Right cardiac atrium (tissue), 5 donors: ENCODE measurements around the gene SNAPC4. TPM values are rescaled to one million over a fixed set of nuclear protein-coding genes. Genes with fewer than 3 reads are reported as not detected.
"Not testable (repeated sequence)": the region's sequence is repeated elsewhere in the genome, so short reads cannot be mapped to it uniquely, and the experiment has no call there.

Experiments used
- ATAC-seq, 2 donors: fragments of 200-7000 bp; cut with Tn5 transposase; one replicate each; pipeline versions ENCODE4 v1.8.0 to v1.9.1; 2020; ENCODE audit warnings: moderate library complexity in 2 of 2, mild to moderate bottlenecking in 1 of 2
- DNase-seq, 3 donors: peaks; one replicate each; pipeline ENCODE4 v3.0.0-alpha.2; 2020
- H3K27ac ChIP-seq: one replicate; pipeline ENCODE4 v1.5.1; 2013; ENCODE audit warnings: mild to moderate bottlenecking, low read length, control low read depth, moderate library complexity
- H3K27me3 ChIP-seq: one replicate; pipeline ENCODE4 v1.6.1; 2013; ENCODE audit not compliant: control insufficient read depth, insufficient read depth
- H3K4me1 ChIP-seq: one replicate; pipeline ENCODE4 v1.6.1; 2013; ENCODE audit warnings: low read length; ENCODE audit not compliant: control insufficient read depth, insufficient read depth
- H3K4me3 ChIP-seq: one replicate; pipeline ENCODE4 v1.5.1; 2013; ENCODE audit warnings: low read length, control low read depth
- H3K9me3 ChIP-seq: one replicate; pipeline ENCODE4 v1.6.1; 2013; ENCODE audit warnings: low read length; ENCODE audit not compliant: control insufficient read depth
- WGBS: extraction: QIAGEN DNeasy Blood & Tissue Kit; methylation state at CpG from one replicate; pipeline ENCODE4 v1.1.7; 2013; 5-methylcytosine and 5-hydroxymethylcytosine counted together
- intact Hi-C, 4 donors: fragments of 100-400 bp; cut with DNase I; formaldehyde crosslinking; loops; one replicate each; pipeline versions ENCODE4 v1.11.0 to v1.14.0; 2022 to 2023
- polyA plus RNA-seq: library from polyadenylated mRNA; stranded (reverse); fragments of 200-250 nt; gene quantifications from one replicate; pipeline ENCODE4 v1.2.3, GENCODE V29; 2013
- total RNA-seq, 4 donors: library from RNA; stranded (reverse); fragmentation: NEBNext Ultra II Directional; extraction: Animal tissue kit (Norgen Biotek cat#: 25700); gene quantifications; one replicate each; pipeline ENCODE4 v1.2.1, GENCODE V29; 2021
- donor health status: healthy with polysubstance abuse.
- donor health status: DM: no; HTN: yes; CAD: no.
- donor health status: DM: no; HTN: no; CAD: no.
- donor health status: DM: no; HTN: yes; CAD: no; lungs with severe emphysema.
- donor health status: DM: yes; HTN: yes; CAD: no.

Gene SNAPC4
- total and polyA plus RNA-seq, 5 donors = 3.2 to 4.4 (median 3.8) TPM

GRCh38 chr9:136358888-136359287 is 41.1 kb downstream of the SNAPC4 start:
- H3K27me3 ChIP-seq = no peaks in the 10 kb centered on the region
- intact Hi-C loops = no loop called here
- H3K27ac ChIP-seq = no peak overlapping the region
- no peak overlapping the region for H3K4me3 ChIP-seq
- WGBS = 51% methylated on average over 2 of the region's 2 CpGs
- ATAC-seq = no peak
- H3K9me3 ChIP-seq = no peaks in the 10 kb centered on the region
- DNase-seq = no peak
- H3K4me1 ChIP-seq = peaks cover 2% of the 10 kb centered on the region

- no peak overlapping the region for H3K27ac ChIP-seq
- WGBS = 83% methylated on average over 29 of the region's 29 CpGs
- no peak for ATAC-seq
Observed at GRCh38 chr9:136358016-136358415, 42.0 kb downstream of the SNAPC4 start.

GRCh38 chr9:136357202-136357725 is 42.7 kb downstream of the SNAPC4 start:
- peak in 2 of 3 donors; percentile 20 to 66 for DNase-seq
- Histone ChIP-seq H3K9me3 (no peaks in the 10 kb centered on the region), H3K4me1 (no peaks in the 10 kb centered on the region), H3K27ac (no peak overlapping the region), H3K4me3 (no peak overlapping the region), H3K27me3 (no peaks in the 10 kb centered on the region)
- intact Hi-C loops = no loop called here
- 73% methylated on average over 22 of the region's 22 CpGs for WGBS
- no peak for ATAC-seq

More at GRCh38 chr9:136358016-136358415, 42.0 kb downstream of the SNAPC4 start:
- Histone ChIP-seq H3K27me3 (no peaks in the 10 kb centered on the region), H3K9me3 (no peaks in the 10 kb centered on the region), H3K4me1 (no peaks in the 10 kb centered on the region), H3K4me3 (no peak overlapping the region)
- intact Hi-C loops = no loop called here
- DNase-seq = peak in 2 of 3 donors; percentile 70

DNA sequence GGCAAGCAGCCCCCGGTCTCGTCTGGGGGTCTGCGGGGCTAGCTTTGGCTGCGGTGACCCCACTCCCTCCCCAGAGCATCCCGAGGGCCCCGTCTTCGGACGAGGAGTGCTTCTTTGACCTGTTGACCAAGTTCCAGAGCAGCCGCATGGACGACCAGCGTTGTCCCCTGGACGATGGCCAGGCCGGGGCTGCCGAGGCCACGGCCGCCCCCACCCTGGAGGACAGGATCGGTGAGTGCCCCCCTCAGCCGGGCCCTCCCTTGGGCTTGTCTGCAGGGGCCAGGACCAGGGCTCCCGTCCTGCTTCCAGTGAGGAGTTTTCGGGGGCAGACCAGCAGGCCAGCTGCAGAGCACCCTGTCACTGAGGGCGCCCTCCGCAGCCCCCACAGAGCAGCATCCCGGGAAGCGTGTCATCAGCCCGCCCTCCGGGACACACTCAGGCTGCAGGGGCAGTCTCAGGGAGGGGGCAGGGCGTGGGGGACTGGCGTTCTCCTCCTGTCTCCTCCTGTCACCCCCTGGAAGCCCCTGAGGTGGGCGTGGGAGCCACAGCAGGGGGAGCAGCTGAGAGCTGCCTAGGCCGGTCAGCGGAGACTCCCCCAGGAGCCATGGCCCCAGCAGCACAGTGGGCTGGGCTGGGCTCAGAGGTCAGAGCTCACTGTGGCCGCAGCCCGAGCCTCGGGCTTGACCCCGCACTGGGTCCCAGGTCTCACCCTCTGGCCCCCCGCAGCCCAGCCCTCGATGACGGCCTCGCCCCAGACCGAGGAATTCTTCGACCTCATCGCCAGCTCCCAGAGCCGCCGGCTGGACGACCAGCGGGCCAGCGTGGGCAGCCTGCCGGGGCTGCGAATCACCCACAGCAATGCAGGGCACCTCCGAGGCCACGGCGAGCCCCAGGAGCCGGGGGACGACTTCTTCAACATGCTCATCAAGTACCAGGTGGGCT is 44.1 kb downstream of the SNAPC4 start:
- DNase-seq (peak in 1 of 3 donors; percentile 68), ATAC-seq (no peak)
- no peaks in the 10 kb centered on the region for H3K9me3 ChIP-seq
- no peak overlapping the region for H3K4me3 ChIP-seq
- WGBS = 70% methylated on average over 54 of the region's 54 CpGs
- H3K27me3 ChIP-seq = no peaks in the 10 kb centered on the region
- H3K4me1 ChIP-seq = no peaks in the 10 kb centered on the region
- H3K27ac ChIP-seq = peak overlapping the region; percentile 33
- intact Hi-C loops = no loop called here

GRCh38 chr9:136354592-136355085 is 45.3 kb downstream of the SNAPC4 start:
- ATAC-seq = peak; percentile 38 to 41

GRCh38 chr9:136353757-136354488 is 46.0 kb downstream of the SNAPC4 start:
- peak; percentile 0 to 2 for ATAC-seq
- Histone ChIP-seq H3K27ac (peak overlapping the region; percentile 77), H3K4me3 (no peak overlapping the region), H3K27me3 (no peaks in the 10 kb centered on the region), H3K4me1 (no peaks in the 10 kb centered on the region), H3K9me3 (no peaks in the 10 kb centered on the region)
- WGBS = 54% methylated on average over 13 of the region's 13 CpGs
- DNase-seq = peak in 2 of 3 donors; percentile 67 to 72
- intact Hi-C loops = no loop called here

More at GRCh38 chr9:136354592-136355085, 45.3 kb downstream of the SNAPC4 start:
- H3K4me1 ChIP-seq = no peaks in the 10 kb centered on the region
- no peaks in the 10 kb centered on the region for H3K27me3 ChIP-seq
- intact Hi-C loops = no loop called here
- 44% methylated on average over 17 of the region's 17 CpGs for WGBS
- H3K4me3 ChIP-seq = no peak overlapping the region
- H3K9me3 ChIP-seq = no peaks in the 10 kb centered on the region
- peak overlapping the region; percentile 77 for H3K27ac ChIP-seq
- DNase-seq = peak; percentile 65 to 90 (median 83)

- H3K9me3 ChIP-seq = no peaks in the 10 kb centered on the region
- no peak for ATAC-seq
- no peak overlapping the region for H3K4me3 ChIP-seq
- no peaks in the 10 kb centered on the region for H3K4me1 ChIP-seq
- H3K27me3 ChIP-seq = no peaks in the 10 kb centered on the region
- WGBS = 72% methylated on average over 11 of the region's 11 CpGs
- H3K27ac ChIP-seq = peak overlapping the region; percentile 77
- no peak for DNase-seq
- intact Hi-C loops = no loop called here
Observed at GRCh38 chr9:136353088-136353487, 46.9 kb downstream of the SNAPC4 start.

DNA sequence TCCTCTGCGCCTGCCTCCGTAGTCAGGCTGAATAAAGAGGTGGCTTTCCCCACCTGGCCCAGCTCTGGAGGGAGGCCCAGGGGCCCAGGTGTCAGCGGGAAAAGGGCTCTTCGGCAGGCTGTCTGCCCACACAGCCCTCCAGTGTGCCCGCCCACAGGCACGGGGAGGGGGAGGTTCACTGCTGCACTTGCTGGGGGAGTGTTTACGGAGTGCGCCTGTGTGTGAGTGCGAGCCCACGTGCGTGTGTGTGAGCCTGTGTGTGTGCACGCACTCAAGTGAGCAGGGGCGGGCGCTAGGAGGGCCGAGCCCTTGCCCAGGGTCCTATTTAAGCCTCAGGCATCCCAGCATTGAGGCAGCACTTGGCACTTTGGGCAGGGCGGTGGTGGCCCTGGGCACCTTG is 47.3 kb downstream of the SNAPC4 start:
- no peaks in the 10 kb centered on the region for H3K9me3 ChIP-seq
- intact Hi-C loops = no loop called here
- no peaks in the 10 kb centered on the region for H3K27me3 ChIP-seq
- ATAC-seq (peak; percentile 5 to 15), DNase-seq (peak in 2 of 3 donors; percentile 76 to 84)
- WGBS = 68% methylated on average over 16 of the region's 16 CpGs
- H3K27ac ChIP-seq = peak overlapping the region; percentile 77
- no peaks in the 10 kb centered on the region for H3K4me1 ChIP-seq
- no peak overlapping the region for H3K4me3 ChIP-seq

- H3K4me1 ChIP-seq, intact Hi-C loops, H3K9me3 ChIP-seq, DNase-seq, ATAC-seq, H3K27ac ChIP-seq, H3K27me3 ChIP-seq, H3K4me3 ChIP-seq: not testable (repeated sequence)
- 92% methylated on average over 21 of the region's 24 CpGs for WGBS
Observed at GRCh38 chr9:136351868-136352267, 48.1 kb downstream of the SNAPC4 start.

DNA sequence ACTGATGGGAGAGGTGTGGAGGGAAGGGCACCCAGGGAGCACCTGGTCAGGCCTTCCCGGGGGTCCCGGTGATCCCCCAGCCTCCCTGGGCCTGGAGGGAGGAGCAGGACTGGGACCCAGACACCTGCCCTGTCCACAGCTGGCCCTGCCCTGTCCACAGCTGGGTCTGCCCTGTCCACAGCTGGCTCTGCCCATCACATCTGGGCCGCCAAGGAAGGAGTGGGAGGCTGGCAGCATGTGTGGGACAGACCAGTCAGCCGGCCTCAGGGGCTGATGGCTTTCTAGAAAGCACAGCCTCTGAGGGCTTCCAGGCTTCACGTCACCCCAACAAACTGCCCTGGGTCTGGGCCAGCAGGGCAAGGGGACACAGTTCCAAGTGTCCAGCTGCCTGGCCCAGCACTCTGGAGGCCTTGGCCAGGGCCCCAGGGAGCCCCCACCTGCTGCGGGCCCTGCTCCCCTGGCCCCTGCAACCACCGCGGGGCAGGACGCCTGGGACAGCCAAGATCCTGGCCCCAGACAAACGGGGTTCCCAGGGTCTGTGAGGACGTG is 48.6 kb downstream of the SNAPC4 start:
- Histone ChIP-seq H3K9me3 (no peaks in the 10 kb centered on the region), H3K27ac (no peak overlapping the region), H3K4me3 (no peak overlapping the region), H3K27me3 (no peaks in the 10 kb centered on the region), H3K4me1 (no peaks in the 10 kb centered on the region)
- intact Hi-C loops = no loop called here
- DNase-seq (no peak), ATAC-seq (no peak)
- 73% methylated on average over 11 of the region's 11 CpGs for WGBS
